BE2C (cell line): ENCODE data around the gene SCARF2.

Source experiments
- DNase-seq: peaks from one replicate; pipeline ENCODE4 v3.0.0-alpha.2; 2020
- H3K27me3 ChIP-seq: fragments of 250-450 bp; sonication (Bioruptor Pico); 2 replicates; pipeline ENCODE4 v1.5.1; 2020; ENCODE audit warnings: mild to moderate bottlenecking
- H3K36me3 ChIP-seq: fragments of 250-450 bp; sonication (Bioruptor Pico); 2 replicates; pipeline ENCODE4 v1.5.1; 2020; ENCODE audit warnings: mild to moderate bottlenecking
- H3K4me1 ChIP-seq: fragments of 250-450 bp; sonication (Bioruptor Pico); 2 replicates; pipeline ENCODE4 v1.5.1; 2020
- H3K4me3 ChIP-seq: 2 replicates; pipeline ENCODE4 v1.5.1; 2011; ENCODE audit warnings: low read depth, low read length
- H3K9me3 ChIP-seq: fragments of 250-450 bp; sonication (Bioruptor Pico); 2 replicates; pipeline ENCODE4 v1.5.1; 2020
- CTCF ChIP-seq: IDR thresholded peaks from 2 replicates; pipeline ENCODE4 v1.5.1; 2012; ENCODE audit warnings: mild to moderate bottlenecking, low read depth, low read length

SCARF2 gene

GRCh38 chr22:20423906-20424551 lies 13.6 kb downstream of the SCARF2 start:
- no peak for DNase-seq
- Histone ChIP-seq H3K4me1 (peaks cover 26% of the 10 kb centered on the region), H3K36me3 (0 out of 2 replicates have a peak, but pooled peaks cover 3% of the 10 kb centered on the region), H3K27me3 (no peaks in the 10 kb centered on the region), H3K9me3 (no peaks in the 10 kb centered on the region), H3K4me3 (no peak overlapping the region)
- TF ChIP-seq CTCF = no peak

- no peaks in the 10 kb centered on the region for H3K9me3 ChIP-seq
- peaks cover 26% of the 10 kb centered on the region for H3K4me1 ChIP-seq
- no peak for TF ChIP-seq CTCF
- H3K27me3 ChIP-seq = no peaks in the 10 kb centered on the region
- H3K36me3 ChIP-seq = no peaks in the 10 kb centered on the region
- H3K4me3 ChIP-seq = no peak overlapping the region
- peak; percentile 53 for DNase-seq
Observed at GRCh38 chr22:20423008-20423905, 14.4 kb downstream of the SCARF2 start.

GRCh38 chr22:20422271-20423007 lies 15.2 kb downstream of the SCARF2 start:
- Histone ChIP-seq H3K36me3 (no peaks in the 10 kb centered on the region), H3K4me1 (peaks cover 26% of the 10 kb centered on the region), H3K9me3 (no peaks in the 10 kb centered on the region), H3K27me3 (no peaks in the 10 kb centered on the region), H3K4me3 (no peak overlapping the region)
- no peak for TF ChIP-seq CTCF
- DNase-seq = peak; percentile 79

- H3K27me3 ChIP-seq = no peaks in the 10 kb centered on the region
- peaks cover 26% of the 10 kb centered on the region for H3K4me1 ChIP-seq
- DNase-seq = no peak
- no peaks in the 10 kb centered on the region for H3K9me3 ChIP-seq
- no peak overlapping the region for H3K4me3 ChIP-seq
- H3K36me3 ChIP-seq = no peaks in the 10 kb centered on the region
- TF ChIP-seq CTCF = no peak
Observed at GRCh38 chr22:20421507-20421874, 16.1 kb downstream of the SCARF2 start.

GRCh38 chr22:20420157-20420842 lies 17.3 kb downstream of the SCARF2 start:
- no peak for TF ChIP-seq CTCF
- Histone ChIP-seq H3K9me3 (no peaks in the 10 kb centered on the region), H3K27me3 (no peaks in the 10 kb centered on the region), H3K4me3 (no peak overlapping the region), H3K4me1 (peaks cover 26% of the 10 kb centered on the region), H3K36me3 (no peaks in the 10 kb centered on the region)
- DNase-seq = no peak
